HG02642 (cell line): ENCODE results near the gene CAMKK1.
"Not testable (repeated sequence)": the region's sequence is repeated elsewhere in the genome, so short reads cannot be mapped to it uniquely, and the experiment has no call there.

Experiments
- ATAC-seq: cut with Tn5 transposase; IDR thresholded peaks from one replicate; pipeline ENCODE4 v1.9.1; 2021; ENCODE audit warnings: mild to moderate bottlenecking; ENCODE audit not compliant: unreplicated experiment, poor library complexity

CAMKK1 gene

GRCh38 chr17:3851461-3852100, 41.3 kb downstream of the CAMKK1 start:
- no peak for ATAC-seq

GRCh38 chr17:3848229-3848835, 44.5 kb downstream of the CAMKK1 start:
- no peak for ATAC-seq

GRCh38 chr17:3847165-3847670, 45.6 kb downstream of the CAMKK1 start:
- ATAC-seq = no peak

- ATAC-seq = no peak
Measured at GRCh38 chr17:3846437-3847164, 46.3 kb downstream of the CAMKK1 start.

GRCh38 chr17:3845621-3846436, 47.0 kb downstream of the CAMKK1 start, which contains the start of gene NCBP3:
TSS of gene NCBP3 (minus strand) at chr17:3846246. CDS start at chr17:3846223, 23 bp downstream.
- peak; percentile 97 for ATAC-seq

- ATAC-seq = peak; percentile 9
Measured at GRCh38 chr17:3845291-3845620, 47.6 kb downstream of the CAMKK1 start.

- ATAC-seq = not testable (repeated sequence)
Measured at GRCh38 chr17:3844556-3844955, 48.3 kb downstream of the CAMKK1 start.

GRCh38 chr17:3843935-3844516, 48.8 kb downstream of the CAMKK1 start:
- ATAC-seq = no peak

- no peak for ATAC-seq
Measured at GRCh38 chr17:3838206-3838605, 54.6 kb downstream of the CAMKK1 start.

- ATAC-seq = no peak
Measured at GRCh38 chr17:3836551-3836950, 56.3 kb downstream of the CAMKK1 start.

- ATAC-seq = no peak
Measured at GRCh38 chr17:3835410-3836229, 57.2 kb downstream of the CAMKK1 start.

- ATAC-seq = no peak
Measured at GRCh38 chr17:3834811-3835210, 58.0 kb downstream of the CAMKK1 start.

GRCh38 chr17:3828852-3829232, 64.0 kb downstream of the CAMKK1 start:
- no peak for ATAC-seq

- ATAC-seq = no peak
Measured at GRCh38 chr17:3828151-3828851, 64.6 kb downstream of the CAMKK1 start.

GRCh38 chr17:3827124-3827773, 65.6 kb downstream of the CAMKK1 start:
- no peak for ATAC-seq

GRCh38 chr17:3826191-3826590, 66.7 kb downstream of the CAMKK1 start:
- ATAC-seq = no peak

- ATAC-seq = no peak
Measured at GRCh38 chr17:3821101-3821500, 71.8 kb downstream of the CAMKK1 start.

- no peak for ATAC-seq
Measured at GRCh38 chr17:3818786-3819185, 74.1 kb downstream of the CAMKK1 start.
